A549 (cell line): ENCODE results near the gene ZMYND8. TPM values are rescaled to one million over a fixed set of nuclear protein-coding genes. Genes with fewer than 3 reads are reported as not detected.
A peak's percentile ranks its signal among the peaks of the same experiment; 100 is the strongest.

ENCODE experiments used
- ATAC-seq, 2 experiments: fragments of 200-7000 bp in 1 of 2; fragments of >200 bp in 1 of 2; cut with Nextera tagmentation in 1 of 2; cut with Tn5 transposase in 1 of 2; 3 replicates each; pipeline versions ENCODE4 v1.8.0 to v1.9.1; 2018 to 2020; ENCODE audit warnings: mild to moderate bottlenecking in 1 of 2, moderate library complexity in 1 of 2
- CTCF ChIA-PET: fragments of 300-600 bp; sonication (Branson Sonifier 250); formaldehyde crosslinking; extraction: SDS; loops from one replicate; lab custom pipeline; 2021; ENCODE audit warnings: antibody characterized with exemption, inconsistent platforms; lab: Yijun Ruan, JAX
- POLR2A ChIA-PET: fragments of 350-600 bp; formaldehyde crosslinking; extraction: SDS; loops from one replicate; lab custom pipeline; 2021; ENCODE audit warnings: antibody characterized with exemption, inconsistent platforms; lab: Yijun Ruan, JAX
- DNase-seq, 2 experiments: peaks; one replicate each; pipeline versions ENCODE4 v3.0.0 to v3.0.0-alpha.2; 2011 to 2016; ENCODE audit warnings: low read depth in 1 of 2, low spot score in 1 of 2
- FAIRE-seq: peaks from 2 replicates; lab custom pipeline; 2011; peaks lifted over from hg19 to GRCh38; lab: Jason Lieb, UNC
- H3K27ac ChIP-seq, 2 experiments: fragments of >200 bp; sonication (Bioruptor Twin); formaldehyde crosslinking; 3 replicates each; pipeline ENCODE4 v1.5.1; 2016 to 2017
- H3K4me1 ChIP-seq: fragments of >200 bp; sonication (Bioruptor Twin); formaldehyde crosslinking; 3 replicates; pipeline ENCODE4 v1.6.1; 2016
- H3K4me2 ChIP-seq: fragments of >200 bp; sonication (Bioruptor Twin); formaldehyde crosslinking; 3 replicates; pipeline ENCODE4 v1.6.1; 2016
- H3K4me3 ChIP-seq: fragments of >200 bp; sonication (Bioruptor Twin); formaldehyde crosslinking; 3 replicates; pipeline ENCODE4 v1.5.1; 2016
- H3K9me3 ChIP-seq: fragments of >200 bp; sonication (Bioruptor Twin); formaldehyde crosslinking; 3 replicates; pipeline ENCODE4 v1.6.1; 2016
- CBX8 ChIP-seq: fragments of 200-600 bp; sonication (generic); IDR thresholded peaks from 2 replicates; pipeline ENCODE4 v1.6.1; 2016
- CHD2 ChIP-seq: fragments of 150-350 bp; IDR thresholded peaks from 2 replicates; pipeline ENCODE4 v1.6.1; 2014; ENCODE audit warnings: low read length; ENCODE audit not compliant: partially characterized antibody
- CHD4 ChIP-seq: fragments of 200-600 bp; sonication (generic); IDR thresholded peaks from 2 replicates; pipeline ENCODE4 v1.6.1; 2016; ENCODE audit warnings: antibody characterized with exemption, mild to moderate bottlenecking, borderline replicate concordance
- E2F6 ChIP-seq: IDR thresholded peaks from 2 replicates; pipeline ENCODE4 v1.6.1; 2012; ENCODE audit warnings: low read depth, borderline replicate concordance
- ESRRA ChIP-seq: fragments of 150-350 bp; IDR thresholded peaks from 2 replicates; pipeline ENCODE4 v1.6.1; 2014; ENCODE audit warnings: mild to moderate bottlenecking, low read length, borderline replicate concordance
- FOSB ChIP-seq: fragments of 250-450 bp; sonication (Bioruptor Pico); IDR thresholded peaks from 2 replicates; pipeline ENCODE4 v1.5.0; 2020; ENCODE audit warnings: mild to moderate bottlenecking, moderate library complexity
- HOXA7 ChIP-seq: fragments of 250-450 bp; sonication (Bioruptor Pico); IDR thresholded peaks from 2 replicates; pipeline ENCODE4 v1.5.0; 2020; ENCODE audit warnings: mild to moderate bottlenecking, moderate library complexity
- HOXB5 ChIP-seq: fragments of 250-450 bp; sonication (Bioruptor Pico); IDR thresholded peaks from 2 replicates; pipeline ENCODE4 v1.5.0; 2020; ENCODE audit warnings: mild to moderate bottlenecking, moderate library complexity
- JUNB ChIP-seq: fragments of >200 bp; sonication (Bioruptor Twin); formaldehyde crosslinking; IDR thresholded peaks from 2 replicates; pipeline ENCODE4 v1.6.1; 2016
- KDM5A ChIP-seq: fragments of 200-600 bp; sonication (generic); IDR thresholded peaks from 2 replicates; pipeline ENCODE4 v1.6.1; 2016; ENCODE audit warnings: antibody characterized with exemption, mild to moderate bottlenecking
- MYC ChIP-seq: IDR thresholded peaks from 2 replicates; pipeline ENCODE4 v1.6.1; 2012; ENCODE audit warnings: mild to moderate bottlenecking, inconsistent platforms, low read length, improper control_type of control experiment, borderline replicate concordance
- NFE2L2 ChIP-seq: fragments of 150-350 bp; conservative IDR thresholded peaks from 2 replicates; pipeline ENCODE4 v1.6.1; 2014; ENCODE audit warnings: low read length
- POLR2A ChIP-seq: IDR thresholded peaks from 2 replicates; pipeline ENCODE4 v1.6.1; 2012; ENCODE audit warnings: mild to moderate bottlenecking, low read length
- POLR2AphosphoS2 ChIP-seq: conservative IDR thresholded peaks from 2 replicates; pipeline ENCODE4 v1.6.1; 2012; ENCODE audit warnings: low read length, improper control_type of control experiment, inconsistent platforms
- TFCP2L1 ChIP-seq: fragments of 250-450 bp; sonication (Bioruptor Pico); IDR thresholded peaks from 2 replicates; pipeline ENCODE4 v1.5.0; 2021; ENCODE audit warnings: mild to moderate bottlenecking
- TP53 ChIP-seq: fragments of 250-450 bp; sonication (Bioruptor Pico); IDR thresholded peaks from 2 replicates; pipeline ENCODE4 v1.5.0; 2021; ENCODE audit warnings: mild to moderate bottlenecking, moderate library complexity
- ZNF302 ChIP-seq: fragments of 250-450 bp; sonication (Bioruptor Pico); IDR thresholded peaks from 2 replicates; pipeline ENCODE4 v1.9.0; 2021; ENCODE audit warnings: inconsistent platforms, mild to moderate bottlenecking, moderate library complexity
- ZSCAN20 ChIP-seq: fragments of 250-450 bp; sonication (Bioruptor Pico); IDR thresholded peaks from 2 replicates; pipeline ENCODE4 v1.8.0; 2022; ENCODE audit warnings: mild to moderate bottlenecking, moderate library complexity
- WGBS: methylation state at CpG from one replicate; pipeline ENCODE4 v1.1.6; 2017; ENCODE audit errors: missing lambda C conversion rate; 5-methylcytosine and 5-hydroxymethylcytosine counted together
- polyA plus RNA-seq, 4 experiments: library from polyadenylated mRNA; depleted of rRNA in 3 of 4; stranded (reverse); fragments of >200 nt; fragmentation: RNase III in 1 of 4; extraction: RNeasy Plus Mini Kit Qiagen cat#74134 plus additional on column Dnase treatment in 1 of 4; gene quantifications; 2 replicates in 3 of 4; 3 replicates in 1 of 4; pipeline ENCODE4 v1.2.3, GENCODE V29; 2011 to 2017
- TF ChIP-seq, protein P1 (sequence below): fragments of 200-600 bp; sonication (generic); IDR thresholded peaks from 2 replicates; pipeline ENCODE4 v1.6.1; 2016; ENCODE audit warnings: antibody characterized with exemption, mild to moderate bottlenecking, moderate library complexity
- TF ChIP-seq, protein P2 (sequence below): fragments of >200 bp; sonication (Bioruptor Twin); formaldehyde crosslinking; IDR thresholded peaks from 3 replicates; pipeline ENCODE4 v1.6.1; 2016
- TF ChIP-seq, protein P3 (sequence below): IDR thresholded peaks from 2 replicates; pipeline ENCODE4 v1.6.1; 2012
- TF ChIP-seq, protein P4 (sequence below): fragments of >200 bp; sonication (Bioruptor Twin); formaldehyde crosslinking; IDR thresholded peaks from 3 replicates; pipeline ENCODE4 v1.5.1; 2016

ZMYND8 gene
- polyA plus RNA-seq, 2 of the 4 experiments (the other 2 are of a cell fraction) = 10.4 to 24.9 TPM

GRCh38 chr20:47348539-47349142, 7.9 kb downstream of the ZMYND8 start (continued):
- TF ChIP-seq, protein P1, sequence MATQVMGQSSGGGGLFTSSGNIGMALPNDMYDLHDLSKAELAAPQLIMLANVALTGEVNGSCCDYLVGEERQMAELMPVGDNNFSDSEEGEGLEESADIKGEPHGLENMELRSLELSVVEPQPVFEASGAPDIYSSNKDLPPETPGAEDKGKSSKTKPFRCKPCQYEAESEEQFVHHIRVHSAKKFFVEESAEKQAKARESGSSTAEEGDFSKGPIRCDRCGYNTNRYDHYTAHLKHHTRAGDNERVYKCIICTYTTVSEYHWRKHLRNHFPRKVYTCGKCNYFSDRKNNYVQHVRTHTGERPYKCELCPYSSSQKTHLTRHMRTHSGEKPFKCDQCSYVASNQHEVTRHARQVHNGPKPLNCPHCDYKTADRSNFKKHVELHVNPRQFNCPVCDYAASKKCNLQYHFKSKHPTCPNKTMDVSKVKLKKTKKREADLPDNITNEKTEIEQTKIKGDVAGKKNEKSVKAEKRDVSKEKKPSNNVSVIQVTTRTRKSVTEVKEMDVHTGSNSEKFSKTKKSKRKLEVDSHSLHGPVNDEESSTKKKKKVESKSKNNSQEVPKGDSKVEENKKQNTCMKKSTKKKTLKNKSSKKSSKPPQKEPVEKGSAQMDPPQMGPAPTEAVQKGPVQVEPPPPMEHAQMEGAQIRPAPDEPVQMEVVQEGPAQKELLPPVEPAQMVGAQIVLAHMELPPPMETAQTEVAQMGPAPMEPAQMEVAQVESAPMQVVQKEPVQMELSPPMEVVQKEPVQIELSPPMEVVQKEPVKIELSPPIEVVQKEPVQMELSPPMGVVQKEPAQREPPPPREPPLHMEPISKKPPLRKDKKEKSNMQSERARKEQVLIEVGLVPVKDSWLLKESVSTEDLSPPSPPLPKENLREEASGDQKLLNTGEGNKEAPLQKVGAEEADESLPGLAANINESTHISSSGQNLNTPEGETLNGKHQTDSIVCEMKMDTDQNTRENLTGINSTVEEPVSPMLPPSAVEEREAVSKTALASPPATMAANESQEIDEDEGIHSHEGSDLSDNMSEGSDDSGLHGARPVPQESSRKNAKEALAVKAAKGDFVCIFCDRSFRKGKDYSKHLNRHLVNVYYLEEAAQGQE = no peak
- TF ChIP-seq CHD4 (no peak), POLR2A (no peak), KDM5A (no peak), TP53 (CRISPR knock-in tag) (no peak), MYC (no peak), FOSB (no peak), TFCP2L1 (CRISPR knock-in tag) (no peak)
- TF ChIP-seq, protein P2, sequence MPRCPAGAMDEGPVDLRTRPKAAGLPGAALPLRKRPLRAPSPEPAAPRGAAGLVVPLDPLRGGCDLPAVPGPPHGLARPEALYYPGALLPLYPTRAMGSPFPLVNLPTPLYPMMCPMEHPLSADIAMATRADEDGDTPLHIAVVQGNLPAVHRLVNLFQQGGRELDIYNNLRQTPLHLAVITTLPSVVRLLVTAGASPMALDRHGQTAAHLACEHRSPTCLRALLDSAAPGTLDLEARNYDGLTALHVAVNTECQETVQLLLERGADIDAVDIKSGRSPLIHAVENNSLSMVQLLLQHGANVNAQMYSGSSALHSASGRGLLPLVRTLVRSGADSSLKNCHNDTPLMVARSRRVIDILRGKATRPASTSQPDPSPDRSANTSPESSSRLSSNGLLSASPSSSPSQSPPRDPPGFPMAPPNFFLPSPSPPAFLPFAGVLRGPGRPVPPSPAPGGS = no peak

DNA sequence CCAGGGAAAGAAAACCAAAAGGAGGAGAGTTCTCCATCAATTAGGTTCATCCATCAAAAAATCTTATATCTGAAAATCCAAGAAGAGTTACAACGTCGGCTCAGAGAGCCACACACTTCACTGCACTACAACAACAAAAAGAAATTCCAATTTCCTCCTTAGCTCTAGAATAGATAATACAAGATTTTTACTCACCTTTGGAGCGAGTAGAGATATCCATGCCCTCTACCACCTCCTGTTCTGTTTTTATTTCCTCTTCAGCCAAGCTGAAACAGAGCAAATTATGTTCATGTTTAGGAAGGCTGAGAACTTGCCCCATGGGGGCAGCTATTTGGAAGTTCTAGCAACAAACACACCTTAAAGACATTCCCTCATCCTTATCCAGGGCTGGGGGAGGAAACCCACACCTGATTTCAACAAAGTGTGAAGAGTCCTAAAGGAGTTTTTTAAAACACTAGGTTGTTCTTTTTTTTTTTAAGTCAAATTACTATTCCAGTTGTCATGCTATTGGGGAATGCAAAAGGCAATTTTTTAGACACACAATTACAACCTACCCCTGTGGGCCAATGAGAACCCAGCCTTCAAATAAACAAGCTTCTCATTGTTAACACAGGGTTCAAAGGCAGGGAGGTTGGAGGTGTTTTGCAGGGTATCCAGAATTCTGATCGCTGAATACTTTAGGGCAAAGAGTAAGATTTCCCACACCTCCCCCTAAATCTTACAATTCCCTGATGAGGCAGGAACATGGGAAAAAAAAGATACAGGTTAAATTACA, 8.7 kb downstream of the ZMYND8 start:
- 87% methylated on average over 4 of the region's 4 CpGs for WGBS
- H3K4me1 ChIP-seq = peaks cover 61% of the 10 kb centered on the region
- ChIA-PET POLR2A (no interaction called here), CTCF (interaction anchor here (0.7 to 3.0 kb wide), 5 partner anchors 9 to 76 kb away, joined by 3 to 11 read pairs (median 6); partner anchors contain the start of gene ZMYND8)
- DNase-seq (no peak), FAIRE-seq (no peak), ATAC-seq (no peak)
- H3K27ac ChIP-seq = peak overlapping the region; percentile 59 to 100
- no peak overlapping the region for H3K4me3 ChIP-seq
- H3K4me2 ChIP-seq = peak overlapping the region; percentile 5; the same call in 1 of the 3 replicates
- no peaks in the 10 kb centered on the region for H3K9me3 ChIP-seq
- TF ChIP-seq, protein P3, sequence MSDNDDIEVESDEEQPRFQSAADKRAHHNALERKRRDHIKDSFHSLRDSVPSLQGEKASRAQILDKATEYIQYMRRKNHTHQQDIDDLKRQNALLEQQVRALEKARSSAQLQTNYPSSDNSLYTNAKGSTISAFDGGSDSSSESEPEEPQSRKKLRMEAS = no peak

- Histone ChIP-seq H3K4me1 (peaks cover 47% of the 10 kb centered on the region), H3K4me3 (no peak overlapping the region), H3K9me3 (no peaks in the 10 kb centered on the region), H3K4me2 (no peak overlapping the region), H3K27ac (peak overlapping the region; percentile 30 to 100; a peak in 4 of 6 replicates)
- WGBS = 90% methylated on average over 3 of the region's 3 CpGs
- FAIRE-seq (no peak), DNase-seq (no peak), ATAC-seq (no peak)
- POLR2A ChIA-PET = no interaction called here
- CTCF ChIA-PET = interaction anchor here (1.2 to 2.5 kb wide), 2 partner anchors 73 kb away, joined by 4 to 8 read pairs; no protein-coding TSS in a partner anchor
- TF ChIP-seq TP53 (CRISPR knock-in tag) = no peak
Observed at GRCh38 chr20:47346172-47346571, 10.3 kb downstream of the ZMYND8 start.

DNA sequence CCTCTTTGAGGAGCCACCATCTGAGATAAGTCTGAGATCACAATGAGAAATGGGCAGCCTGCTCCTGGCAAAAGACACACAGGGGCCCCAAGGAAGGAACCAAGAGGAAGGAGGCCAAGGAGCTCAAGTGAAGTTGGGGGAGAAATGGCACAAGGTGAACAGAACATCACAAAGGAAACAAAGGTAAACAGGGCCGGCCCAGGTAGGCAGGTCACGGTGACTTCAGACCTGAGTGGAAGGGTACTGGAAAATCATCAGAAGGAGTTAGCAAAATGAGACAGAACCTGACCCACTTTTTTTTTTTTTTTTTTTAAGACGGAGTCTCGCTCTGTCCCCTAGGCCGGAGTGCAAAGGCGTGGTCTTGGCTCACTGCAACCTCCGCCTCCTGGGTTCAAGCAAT, 11.3 kb downstream of the ZMYND8 start:
- no peaks in the 10 kb centered on the region for H3K9me3 ChIP-seq
- DNase-seq (no peak), FAIRE-seq (no peak), ATAC-seq (no peak)
- CTCF ChIA-PET = interaction anchor here (1.2 kb wide), 1 partner anchor 72 kb away, joined by 4 read pairs; no protein-coding TSS in a partner anchor
- H3K27ac ChIP-seq = peak overlapping the region; percentile 43 to 74; a peak in 5 of 6 replicates
- no peak overlapping the region for H3K4me3 ChIP-seq
- WGBS = 93% methylated on average over 7 of the region's 7 CpGs
- H3K4me2 ChIP-seq = no peak overlapping the region
- POLR2A ChIA-PET = interaction anchor here (0.7 kb wide), 1 partner anchor 156 kb away, joined by 6 read pairs; the partner anchor contains the start of gene NCOA3
- peaks cover 47% of the 10 kb centered on the region for H3K4me1 ChIP-seq
- TF ChIP-seq HOXB5 (CRISPR knock-in tag) (no peak), ZNF302 (no peak), NFE2L2 (no peak), ZSCAN20 (CRISPR knock-in tag) (no peak), HOXA7 (CRISPR knock-in tag) (no peak), JUNB (no peak), E2F6 (no peak), CHD2 (no peak), POLR2AphosphoS2 (no peak), CBX8 (no peak), POLR2A (no peak), ESRRA (no peak)
- TF ChIP-seq, protein P4, sequence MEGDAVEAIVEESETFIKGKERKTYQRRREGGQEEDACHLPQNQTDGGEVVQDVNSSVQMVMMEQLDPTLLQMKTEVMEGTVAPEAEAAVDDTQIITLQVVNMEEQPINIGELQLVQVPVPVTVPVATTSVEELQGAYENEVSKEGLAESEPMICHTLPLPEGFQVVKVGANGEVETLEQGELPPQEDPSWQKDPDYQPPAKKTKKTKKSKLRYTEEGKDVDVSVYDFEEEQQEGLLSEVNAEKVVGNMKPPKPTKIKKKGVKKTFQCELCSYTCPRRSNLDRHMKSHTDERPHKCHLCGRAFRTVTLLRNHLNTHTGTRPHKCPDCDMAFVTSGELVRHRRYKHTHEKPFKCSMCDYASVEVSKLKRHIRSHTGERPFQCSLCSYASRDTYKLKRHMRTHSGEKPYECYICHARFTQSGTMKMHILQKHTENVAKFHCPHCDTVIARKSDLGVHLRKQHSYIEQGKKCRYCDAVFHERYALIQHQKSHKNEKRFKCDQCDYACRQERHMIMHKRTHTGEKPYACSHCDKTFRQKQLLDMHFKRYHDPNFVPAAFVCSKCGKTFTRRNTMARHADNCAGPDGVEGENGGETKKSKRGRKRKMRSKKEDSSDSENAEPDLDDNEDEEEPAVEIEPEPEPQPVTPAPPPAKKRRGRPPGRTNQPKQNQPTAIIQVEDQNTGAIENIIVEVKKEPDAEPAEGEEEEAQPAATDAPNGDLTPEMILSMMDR = no peak
